GM19035 (cell line): ENCODE results near the gene OR2V1.
"Not testable (repeated sequence)": the region's sequence is repeated elsewhere in the genome, so short reads cannot be mapped to it uniquely, and the experiment has no call there.

Experiments
- ATAC-seq: cut with Tn5 transposase; IDR thresholded peaks from one replicate; pipeline ENCODE4 v1.9.1; 2021; ENCODE audit not compliant: unreplicated experiment

Gene OR2V1

GRCh38 chr5:181160152-181160754 is 29.3 kb upstream of the OR2V1 start:
- peak; percentile 70 for ATAC-seq

- ATAC-seq, result peak; percentile 62
Observed at GRCh38 chr5:181159286-181160151, 28.6 kb upstream of the OR2V1 start.

DNA sequence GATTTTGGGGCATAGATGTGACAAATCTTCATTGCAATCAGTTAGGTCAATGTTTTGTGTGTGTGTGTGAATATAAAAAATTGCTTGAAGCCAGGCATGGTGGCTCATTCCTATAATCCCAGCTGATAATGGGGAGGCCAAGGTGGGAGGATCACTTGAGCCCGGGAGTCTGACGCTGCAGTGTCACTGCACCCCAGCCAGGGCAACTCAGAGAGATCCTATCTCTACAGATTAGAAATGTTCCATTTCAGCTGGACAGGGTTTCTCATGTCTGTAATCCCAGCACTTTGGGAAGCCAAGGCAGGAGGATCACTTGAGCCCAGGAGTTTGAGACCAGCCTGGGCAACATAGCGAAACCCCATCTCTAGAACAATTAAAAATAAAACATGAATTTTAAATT is 27.9 kb upstream of the OR2V1 start:
- no peak for ATAC-seq

- no peak for ATAC-seq
Observed at GRCh38 chr5:181156758-181157157, 25.8 kb upstream of the OR2V1 start.

GRCh38 chr5:181153814-181154213 is 22.8 kb upstream of the OR2V1 start:
- ATAC-seq, result no peak

GRCh38 chr5:181152406-181152805 is 21.4 kb upstream of the OR2V1 start:
- ATAC-seq, result no peak

- no peak for ATAC-seq
Observed at GRCh38 chr5:181151146-181151545, 20.2 kb upstream of the OR2V1 start.

GRCh38 chr5:181149806-181150733 is 19.1 kb upstream of the OR2V1 start:
- no peak for ATAC-seq

DNA sequence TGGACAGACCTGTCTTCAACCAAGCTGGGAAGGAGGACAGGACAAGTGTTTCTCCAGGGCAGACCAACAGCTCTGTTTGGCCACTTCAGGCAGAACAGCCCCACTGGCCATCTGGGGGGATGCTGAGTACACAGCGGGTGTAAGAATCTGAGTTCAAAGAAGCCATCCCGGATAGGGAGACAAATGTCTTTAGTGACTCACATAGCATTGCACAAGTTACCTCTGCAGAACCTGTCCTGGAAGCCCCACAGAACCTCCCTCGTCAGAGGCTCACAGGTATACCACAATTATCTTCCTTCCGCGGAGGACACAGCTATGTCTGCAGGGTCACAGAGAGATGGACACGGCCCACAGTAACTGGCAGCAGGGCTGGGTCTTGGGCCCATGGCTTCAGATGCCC is 18.4 kb upstream of the OR2V1 start:
- ATAC-seq, result no peak

- ATAC-seq, result not testable (repeated sequence)
Observed at GRCh38 chr5:181146927-181147636, 16.1 kb upstream of the OR2V1 start, which contains the start of gene OR2V2. Gene OR2V2 (plus strand): TSS chr5:181147586. CDS start chr5:181154943, 7,357 bp downstream.

DNA sequence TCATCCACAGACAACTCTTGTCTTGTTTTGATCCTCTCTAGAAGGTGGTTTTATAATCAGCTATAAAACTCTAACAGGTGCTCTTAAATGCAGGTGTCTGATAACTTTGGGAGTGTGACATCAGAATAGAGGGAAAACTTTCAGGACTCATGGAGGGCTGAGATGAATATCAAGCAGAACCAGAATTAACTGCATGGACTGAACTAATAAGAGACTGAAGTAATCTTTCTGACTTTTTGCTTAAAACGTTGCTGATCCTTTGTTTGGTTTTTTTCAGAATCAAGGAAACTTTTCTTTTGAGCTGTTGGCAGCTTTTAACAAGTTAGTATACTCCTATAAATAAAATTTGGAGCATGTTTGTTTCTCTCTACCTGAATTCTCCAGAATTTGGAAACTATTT is 14.2 kb upstream of the OR2V1 start:
- no peak for ATAC-seq

GRCh38 chr5:181142054-181142453 is 11.1 kb upstream of the OR2V1 start:
- no peak for ATAC-seq

GRCh38 chr5:181140766-181141165 is 9.8 kb upstream of the OR2V1 start:
- ATAC-seq, result no peak

DNA sequence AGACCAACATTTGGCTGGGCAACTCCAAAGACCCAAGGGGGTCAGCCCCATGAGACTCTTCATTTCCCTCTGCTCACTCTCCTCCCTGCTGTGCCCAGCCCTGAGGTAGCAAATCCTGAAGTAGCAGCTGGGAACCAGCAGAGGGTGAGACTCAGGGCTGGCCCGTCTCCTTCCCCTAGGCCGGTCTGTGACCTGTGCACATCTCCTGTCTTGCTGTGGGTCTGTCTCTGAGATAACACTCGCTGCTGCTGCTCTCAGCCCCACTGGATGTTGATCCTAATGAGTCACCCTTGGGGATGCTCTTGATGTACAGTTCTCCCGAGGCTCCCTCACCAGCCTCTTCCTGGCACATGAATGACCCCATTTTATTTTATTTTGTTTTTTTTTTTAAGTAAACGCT is 7.3 kb upstream of the OR2V1 start:
- no peak for ATAC-seq

GRCh38 chr5:181136361-181136955 is 5.5 kb upstream of the OR2V1 start:
- ATAC-seq, result no peak

DNA sequence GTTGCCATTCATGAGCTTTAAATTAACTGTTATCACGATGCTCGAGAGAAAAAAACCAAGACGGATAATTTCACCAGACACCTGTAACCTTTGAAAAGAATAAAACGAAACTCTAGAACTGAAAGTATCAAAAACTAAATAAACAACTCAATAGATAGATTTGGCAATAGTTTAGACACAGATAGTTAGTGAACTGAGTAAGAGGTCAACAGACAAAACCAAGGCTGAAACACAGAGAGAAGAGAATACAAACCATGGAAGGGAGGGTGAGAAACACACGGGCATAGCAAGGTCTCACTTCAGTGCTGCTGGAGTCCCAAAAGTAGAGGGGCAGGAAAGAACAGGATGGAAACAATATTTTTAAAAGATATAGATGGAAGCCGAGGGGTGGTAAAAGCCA is 3.3 kb upstream of the OR2V1 start:
- ATAC-seq, result no peak

- no peak for ATAC-seq
Observed at GRCh38 chr5:181133610-181134231, 2.8 kb upstream of the OR2V1 start.

GRCh38 chr5:181133083-181133482 is 2.1 kb upstream of the OR2V1 start:
- no peak for ATAC-seq

DNA sequence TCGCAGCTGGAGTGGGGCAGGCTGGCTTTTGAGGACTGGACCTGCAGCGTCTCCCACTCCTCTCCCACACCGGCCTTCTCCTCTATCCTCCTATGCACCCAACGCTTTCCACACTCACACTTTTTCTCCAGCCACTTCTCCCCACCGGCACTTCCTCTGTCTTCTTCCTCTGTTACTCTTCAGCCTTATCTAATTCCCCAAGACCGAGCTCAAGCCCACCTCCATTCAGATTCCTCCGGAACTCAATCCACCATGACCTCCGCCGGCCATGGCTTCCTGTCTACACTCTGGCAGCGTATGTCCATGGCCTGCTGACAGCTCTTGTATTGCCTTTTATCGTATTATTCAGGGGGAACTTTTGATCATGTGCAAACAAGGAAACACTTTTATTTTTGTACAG is 545 bp upstream of the OR2V1 start:
- ATAC-seq, result no peak

GRCh38 chr5:181130081-181130480 is 888 bp downstream of the OR2V1 start:
- not testable (repeated sequence) for ATAC-seq
